ENCODE measurements around the gene GALNT3. TPM values are rescaled to one million over a fixed set of nuclear protein-coding genes. Genes with fewer than 3 reads are reported as not detected.

The GALNT3 gene
- total and polyA plus RNA-seq, 2 donors: 2.6 to 18.9 TPM

DNA sequence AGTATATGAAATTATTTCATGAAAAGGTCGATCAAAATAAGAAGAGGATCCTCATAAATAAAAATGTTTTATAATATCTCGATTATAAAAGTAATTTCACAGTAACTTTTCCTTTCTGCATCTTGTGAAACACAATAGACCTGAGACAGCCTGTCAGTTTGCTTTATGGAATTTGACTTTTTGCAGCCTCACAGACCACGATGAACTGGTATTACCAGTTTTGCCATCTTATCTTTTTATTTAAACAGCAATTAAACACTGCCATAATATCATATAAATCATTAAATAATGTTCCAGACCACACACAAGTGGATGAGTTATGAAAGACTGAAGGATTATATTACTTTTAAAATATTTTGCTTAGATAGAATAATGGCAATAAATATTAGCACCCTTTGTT, 10.7 kb upstream of the GALNT3 start:
- Histone ChIP-seq H3K27ac (ENCODE audit: low read depth in 1 of 2, low read length in 1 of 2) (no peak overlapping the region), H3K4me3 (ENCODE audit: low read length in 2 of 2) (no peak overlapping the region)

DNA sequence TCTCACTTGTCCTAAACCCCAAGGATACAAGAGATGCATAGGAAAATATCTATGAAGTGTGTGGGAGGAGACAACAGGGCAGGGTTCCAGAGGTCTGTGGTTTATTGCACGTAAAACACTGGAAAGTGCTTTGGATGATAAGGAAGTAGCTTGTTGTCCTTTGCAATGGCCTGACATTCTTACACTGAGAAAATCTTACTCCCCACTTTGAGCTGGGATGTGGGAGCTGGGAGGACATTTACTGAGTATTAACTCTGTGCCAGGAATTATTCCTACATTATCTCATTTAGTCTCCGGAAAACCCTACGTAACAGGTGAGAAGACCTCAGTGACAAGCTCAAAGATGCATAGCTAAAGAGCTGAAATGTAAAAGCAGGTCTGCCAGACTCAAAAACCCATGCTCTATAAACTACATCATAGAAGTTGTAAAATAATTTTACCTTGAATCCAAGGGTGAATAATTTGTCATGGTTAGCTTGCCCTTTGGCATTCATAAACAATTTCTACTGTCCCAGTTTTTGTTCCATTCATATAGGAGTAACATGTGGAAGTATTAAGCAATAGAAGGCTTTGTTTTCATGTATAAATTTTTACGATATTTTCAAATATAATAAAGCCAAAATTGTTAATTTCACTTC, 9.2 kb upstream of the GALNT3 start:
- DNase-seq (ENCODE audit: low read depth in 6 of 9, low spot score in 9 of 9): no peak
- Histone ChIP-seq H3K36me3 (ENCODE audit: control insufficient read depth in 2 of 2, insufficient read depth in 2 of 2, low read length in 1 of 2) (no peaks in the 10 kb centered on the region), H3K4me3 (ENCODE audit: low read length in 2 of 2) (no peak overlapping the region), H3K9me3 (ENCODE audit: control insufficient read depth in 2 of 2, insufficient read depth in 1 of 2, low read length in 1 of 2) (no peaks in the 10 kb centered on the region), H3K27me3 (ENCODE audit: control insufficient read depth in 2 of 2, insufficient read depth in 1 of 2, low read length in 1 of 2) (no peaks in the 10 kb centered on the region), H3K27ac (ENCODE audit: low read depth in 1 of 2, low read length in 1 of 2) (no peak overlapping the region), H3K4me1 (ENCODE audit: control insufficient read depth in 2 of 2, insufficient read depth in 2 of 2, low read length in 2 of 2) (no peaks in the 10 kb centered on the region)
- 95% methylated on average over 4 of the region's 4 CpGs for WGBS

More for the DNA sequence above, 10.7 kb upstream of the GALNT3 start:
- Histone ChIP-seq H3K4me1 (ENCODE audit: control insufficient read depth in 2 of 2, insufficient read depth in 2 of 2, low read length in 2 of 2) (no peaks in the 10 kb centered on the region), H3K9me3 (ENCODE audit: control insufficient read depth in 2 of 2, insufficient read depth in 1 of 2, low read length in 1 of 2) (no peaks in the 10 kb centered on the region), H3K27me3 (ENCODE audit: control insufficient read depth in 2 of 2, insufficient read depth in 1 of 2, low read length in 1 of 2) (no peaks in the 10 kb centered on the region), H3K36me3 (ENCODE audit: control insufficient read depth in 2 of 2, insufficient read depth in 2 of 2, low read length in 1 of 2) (no peaks in the 10 kb centered on the region)
- 90% methylated on average over 3 of the region's 3 CpGs for WGBS
- no peak for DNase-seq (ENCODE audit: low read depth in 6 of 9, low spot score in 9 of 9)

DNA sequence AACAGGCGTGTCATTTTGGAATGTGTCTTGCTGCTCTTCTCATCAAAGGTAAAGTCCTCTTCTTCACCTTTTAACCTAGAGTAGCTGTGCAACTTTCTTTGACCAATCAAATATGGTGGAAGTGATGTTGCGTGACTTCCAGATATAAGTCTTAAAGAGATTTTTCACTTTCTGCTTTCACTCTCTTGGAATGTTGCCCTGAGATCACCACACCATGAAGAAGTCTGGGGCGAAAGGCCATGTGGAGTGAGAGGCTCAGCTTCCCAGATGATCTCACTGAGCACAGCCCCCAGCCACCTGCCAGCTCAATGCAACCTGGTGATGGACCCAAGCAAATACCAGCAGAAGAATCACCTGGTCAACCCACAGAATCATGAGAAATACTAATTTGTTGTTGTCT, 7.1 kb upstream of the GALNT3 start:
- no peaks in the 10 kb centered on the region for H3K9me3 ChIP-seq (ENCODE audit: control insufficient read depth in 2 of 2, insufficient read depth in 1 of 2, low read length in 1 of 2)

DNA sequence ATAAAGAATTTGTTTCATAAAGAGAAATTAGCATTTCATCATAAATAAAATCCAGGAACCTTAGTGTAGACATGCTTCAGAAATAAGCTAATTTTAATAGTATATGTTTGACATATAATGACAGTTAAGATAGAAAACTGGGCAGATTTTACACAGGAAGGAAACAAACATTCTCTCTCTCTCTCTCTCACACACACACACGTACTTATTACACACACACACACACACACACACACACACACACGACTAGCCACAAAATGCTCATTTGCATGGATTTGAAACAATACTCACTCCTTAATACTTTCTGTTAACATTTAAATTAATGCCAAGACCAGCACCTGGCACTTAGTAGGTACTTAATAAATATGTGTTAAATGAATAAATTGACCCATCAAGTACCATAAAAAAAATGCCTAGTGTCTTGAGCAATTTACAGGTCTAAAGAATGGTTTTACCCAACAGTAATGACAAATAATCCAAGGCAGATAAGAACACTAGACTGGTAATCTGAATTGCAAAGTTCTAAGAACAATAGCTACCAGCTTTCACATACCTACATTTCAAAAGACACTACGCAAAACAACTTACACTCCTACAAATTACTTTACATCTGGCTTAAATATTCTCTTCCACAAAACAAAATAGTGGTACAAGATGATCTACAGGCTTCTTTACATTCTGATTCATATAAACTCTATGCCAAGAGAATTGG, 2.9 kb upstream of the GALNT3 start:
- no peak overlapping the region for H3K4me3 ChIP-seq (ENCODE audit: low read length in 2 of 2)
- WGBS: 51% methylated on average over 3 of the region's 3 CpGs
- peaks cover 11 to 20% of the 10 kb centered on the region in 2 donors for H3K27me3 ChIP-seq (ENCODE audit: control insufficient read depth in 2 of 2, insufficient read depth in 1 of 2, low read length in 1 of 2)
- DNase-seq (ENCODE audit: low read depth in 6 of 9, low spot score in 9 of 9): no peak
- H3K9me3 ChIP-seq (ENCODE audit: control insufficient read depth in 2 of 2, insufficient read depth in 1 of 2, low read length in 1 of 2): peaks cover 0 to 5% of the 10 kb centered on the region in 2 donors
- H3K36me3 ChIP-seq (ENCODE audit: control insufficient read depth in 2 of 2, insufficient read depth in 2 of 2, low read length in 1 of 2): no peaks in the 10 kb centered on the region
- no peak overlapping the region for H3K27ac ChIP-seq (ENCODE audit: low read depth in 1 of 2, low read length in 1 of 2)
- H3K4me1 ChIP-seq (ENCODE audit: control insufficient read depth in 2 of 2, insufficient read depth in 2 of 2, low read length in 2 of 2): peaks cover 15 to 21% of the 10 kb centered on the region in 2 donors

More for the DNA sequence above, 7.1 kb upstream of the GALNT3 start:
- Histone ChIP-seq H3K27me3 (ENCODE audit: control insufficient read depth in 2 of 2, insufficient read depth in 1 of 2, low read length in 1 of 2) (no peaks in the 10 kb centered on the region), H3K36me3 (ENCODE audit: control insufficient read depth in 2 of 2, insufficient read depth in 2 of 2, low read length in 1 of 2) (no peaks in the 10 kb centered on the region), H3K27ac (ENCODE audit: low read depth in 1 of 2, low read length in 1 of 2) (no peak overlapping the region), H3K4me3 (ENCODE audit: low read length in 2 of 2) (no peak overlapping the region), H3K4me1 (ENCODE audit: control insufficient read depth in 2 of 2, insufficient read depth in 2 of 2, low read length in 2 of 2) (no peaks in the 10 kb centered on the region)
- 97% methylated on average over 3 of the region's 3 CpGs for WGBS
- DNase-seq (ENCODE audit: low read depth in 6 of 9, low spot score in 9 of 9): no peak

DNA sequence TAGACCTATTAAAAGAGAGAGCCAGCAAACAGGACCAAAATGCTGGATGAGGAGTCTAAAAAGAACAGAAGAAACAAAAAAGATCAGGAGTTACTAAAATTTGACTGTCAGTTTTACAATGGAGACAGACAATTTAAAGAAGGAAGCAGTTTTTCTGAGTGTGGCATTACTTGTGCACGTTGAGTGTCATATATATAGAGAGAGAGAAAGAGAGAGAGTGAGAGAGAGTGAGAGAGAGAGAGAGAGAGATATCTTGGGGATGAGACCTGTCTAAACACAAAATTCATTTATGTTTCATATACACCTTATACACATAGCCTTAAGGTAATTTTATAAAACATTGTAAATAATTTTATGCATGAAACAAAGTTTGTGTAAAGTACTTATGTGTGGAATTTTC, 2.1 kb upstream of the GALNT3 start:
- 40% methylated on average over 1 of the region's 1 CpG for WGBS
- peaks cover 15 to 21% of the 10 kb centered on the region in 2 donors for H3K4me1 ChIP-seq (ENCODE audit: control insufficient read depth in 2 of 2, insufficient read depth in 2 of 2, low read length in 2 of 2)
- no peaks in the 10 kb centered on the region for H3K36me3 ChIP-seq (ENCODE audit: control insufficient read depth in 2 of 2, insufficient read depth in 2 of 2, low read length in 1 of 2)
- no peak overlapping the region for H3K27ac ChIP-seq (ENCODE audit: low read depth in 1 of 2, low read length in 1 of 2)
- H3K9me3 ChIP-seq (ENCODE audit: control insufficient read depth in 2 of 2, insufficient read depth in 1 of 2, low read length in 1 of 2): peaks cover 0 to 5% of the 10 kb centered on the region in 2 donors
- H3K4me3 ChIP-seq (ENCODE audit: low read length in 2 of 2): no peak overlapping the region
- H3K27me3 ChIP-seq (ENCODE audit: control insufficient read depth in 2 of 2, insufficient read depth in 1 of 2, low read length in 1 of 2): peaks cover 11 to 20% of the 10 kb centered on the region in 2 donors
- no peak for DNase-seq (ENCODE audit: low read depth in 6 of 9, low spot score in 9 of 9)

DNA sequence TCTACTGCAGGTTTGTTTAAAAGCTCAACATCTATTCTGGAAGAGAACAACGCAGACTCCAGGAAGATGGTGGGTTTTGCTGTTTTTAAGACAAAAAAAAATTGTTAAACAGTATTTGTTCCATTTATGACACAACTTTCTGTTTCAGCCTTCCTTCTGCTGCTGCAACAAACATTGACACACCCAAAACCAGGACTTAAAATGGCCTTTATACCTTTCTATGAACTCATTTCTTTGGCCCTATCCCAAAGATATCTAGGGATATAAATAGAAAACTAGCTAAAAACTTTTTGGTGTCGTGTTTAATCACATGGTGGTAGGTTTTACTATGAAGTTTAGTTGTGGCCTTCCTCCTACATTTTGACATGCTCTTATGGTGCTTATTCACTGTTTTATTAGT, 964 bp upstream of the GALNT3 start:
- peaks cover 11 to 20% of the 10 kb centered on the region in 2 donors for H3K27me3 ChIP-seq (ENCODE audit: control insufficient read depth in 2 of 2, insufficient read depth in 1 of 2, low read length in 1 of 2)
- 37% methylated on average over 2 of the region's 2 CpGs for WGBS
- no peak for DNase-seq (ENCODE audit: low read depth in 6 of 9, low spot score in 9 of 9)
- peaks cover 0 to 5% of the 10 kb centered on the region in 2 donors for H3K9me3 ChIP-seq (ENCODE audit: control insufficient read depth in 2 of 2, insufficient read depth in 1 of 2, low read length in 1 of 2)
- H3K4me3 ChIP-seq (ENCODE audit: low read length in 2 of 2): peak overlapping the region in 1 of 2 donors; percentile 50
- peaks cover 15 to 21% of the 10 kb centered on the region in 2 donors for H3K4me1 ChIP-seq (ENCODE audit: control insufficient read depth in 2 of 2, insufficient read depth in 2 of 2, low read length in 2 of 2)
- H3K27ac ChIP-seq (ENCODE audit: low read depth in 1 of 2, low read length in 1 of 2): peak overlapping the region in 1 of 2 donors; percentile 39
- H3K36me3 ChIP-seq (ENCODE audit: control insufficient read depth in 2 of 2, insufficient read depth in 2 of 2, low read length in 1 of 2): no peaks in the 10 kb centered on the region

DNA sequence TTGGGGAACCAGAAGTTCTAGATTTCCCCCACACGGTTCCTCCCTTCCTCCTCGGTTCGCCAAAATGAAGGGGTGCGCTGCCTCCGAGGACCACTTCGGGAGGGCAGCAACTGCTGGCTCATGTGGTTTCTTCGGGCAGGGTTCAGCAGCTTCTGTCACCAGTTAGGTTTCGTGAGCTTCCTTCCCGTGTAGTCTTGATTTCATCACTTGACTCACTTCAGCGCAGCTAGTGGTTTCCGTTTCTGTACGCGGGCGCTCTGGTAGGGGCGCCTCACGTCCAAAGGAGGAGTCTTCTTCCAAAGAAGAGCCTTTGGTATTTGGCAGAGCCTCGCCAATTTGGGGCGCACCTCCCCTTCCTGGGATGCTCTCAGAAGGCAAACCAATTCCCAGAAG, 485 bp upstream of the GALNT3 start:
- Histone ChIP-seq H3K27me3 (ENCODE audit: control insufficient read depth in 2 of 2, insufficient read depth in 1 of 2, low read length in 1 of 2) (peaks cover 11 to 20% of the 10 kb centered on the region in 2 donors), H3K9me3 (ENCODE audit: control insufficient read depth in 2 of 2, insufficient read depth in 1 of 2, low read length in 1 of 2) (peaks cover 0 to 5% of the 10 kb centered on the region in 2 donors), H3K4me3 (ENCODE audit: low read length in 2 of 2) (peak overlapping the region; percentile 50 to 54), H3K27ac (ENCODE audit: low read depth in 1 of 2, low read length in 1 of 2) (peak overlapping the region; percentile 53 to 58), H3K4me1 (ENCODE audit: control insufficient read depth in 2 of 2, insufficient read depth in 2 of 2, low read length in 2 of 2) (peaks cover 15 to 21% of the 10 kb centered on the region in 2 donors), H3K36me3 (ENCODE audit: control insufficient read depth in 2 of 2, insufficient read depth in 2 of 2, low read length in 1 of 2) (no peaks in the 10 kb centered on the region)
- peak; percentile 26 to 80 (median 45) for DNase-seq (ENCODE audit: low read depth in 6 of 9, low spot score in 9 of 9)
- WGBS: under 1% methylated on average over 18 of the region's 18 CpGs

DNA sequence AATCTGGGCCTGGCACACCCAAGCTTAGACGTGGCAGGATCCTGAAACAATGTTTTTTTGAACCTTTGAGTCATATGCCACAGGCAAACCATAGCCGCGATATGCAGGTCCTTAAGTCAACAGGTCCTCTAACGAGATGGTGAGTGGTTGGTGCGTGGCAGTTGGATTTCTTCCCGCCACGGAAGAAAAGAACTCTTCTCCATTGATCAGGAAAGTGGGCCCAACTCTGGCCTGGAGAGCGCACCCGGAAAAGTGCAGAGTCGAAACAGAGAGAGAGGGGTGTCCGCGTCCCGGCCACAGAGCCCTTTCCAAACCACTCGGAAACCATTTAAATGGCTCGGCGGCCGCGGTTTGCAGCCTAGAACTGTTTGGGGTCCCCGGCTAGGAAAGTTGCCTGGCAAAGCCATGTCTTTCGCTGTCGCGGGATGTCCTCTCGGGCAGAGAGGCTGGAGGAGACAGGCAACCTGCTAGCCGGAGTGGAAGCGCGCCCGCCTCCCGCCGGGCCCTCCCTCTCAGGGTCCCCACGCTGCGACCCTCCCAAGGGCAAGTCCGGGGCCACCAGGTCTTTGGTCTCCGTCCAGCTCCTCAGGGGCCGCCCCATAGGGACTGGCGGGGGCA, 777 bp downstream of the GALNT3 start:
- peaks cover 15 to 21% of the 10 kb centered on the region in 2 donors for H3K4me1 ChIP-seq (ENCODE audit: control insufficient read depth in 2 of 2, insufficient read depth in 2 of 2, low read length in 2 of 2)
- H3K27me3 ChIP-seq (ENCODE audit: control insufficient read depth in 2 of 2, insufficient read depth in 1 of 2, low read length in 1 of 2): peaks cover 11 to 20% of the 10 kb centered on the region in 2 donors
- H3K36me3 ChIP-seq (ENCODE audit: control insufficient read depth in 2 of 2, insufficient read depth in 2 of 2, low read length in 1 of 2): no peaks in the 10 kb centered on the region
- WGBS: 7% methylated on average over 35 of the region's 35 CpGs
- H3K9me3 ChIP-seq (ENCODE audit: control insufficient read depth in 2 of 2, insufficient read depth in 1 of 2, low read length in 1 of 2): peaks cover 0 to 5% of the 10 kb centered on the region in 2 donors
- DNase-seq (ENCODE audit: low read depth in 6 of 9, low spot score in 9 of 9): peak in 2 of 9 donors; percentile 3 to 29
- H3K4me3 ChIP-seq (ENCODE audit: low read length in 2 of 2): peak overlapping the region; percentile 50 to 54
- no peak overlapping the region for H3K27ac ChIP-seq (ENCODE audit: low read depth in 1 of 2, low read length in 1 of 2)

DNA sequence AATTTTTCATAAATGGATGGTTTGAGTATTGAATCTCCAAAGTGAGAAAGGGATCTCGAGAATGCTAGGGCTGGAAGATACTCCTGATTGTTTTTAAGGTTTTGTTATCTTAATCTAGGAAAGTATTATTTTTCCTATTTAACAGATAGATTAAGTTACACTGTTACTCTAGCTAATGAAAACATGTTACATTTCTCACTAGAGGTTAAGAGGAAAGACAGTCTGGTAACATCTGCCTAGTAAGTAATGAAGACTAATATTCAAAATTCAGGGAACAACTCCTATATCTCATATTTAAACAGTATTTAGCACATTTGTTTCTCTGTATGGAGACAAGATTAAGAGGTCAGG, 2.0 kb downstream of the GALNT3 start:
- peaks cover 11 to 20% of the 10 kb centered on the region in 2 donors for H3K27me3 ChIP-seq (ENCODE audit: control insufficient read depth in 2 of 2, insufficient read depth in 1 of 2, low read length in 1 of 2)
- no peak overlapping the region for H3K27ac ChIP-seq (ENCODE audit: low read depth in 1 of 2, low read length in 1 of 2)
- no peak for DNase-seq (ENCODE audit: low read depth in 6 of 9, low spot score in 9 of 9)
- WGBS: 92% methylated on average over 1 of the region's 1 CpG
- no peak overlapping the region for H3K4me3 ChIP-seq (ENCODE audit: low read length in 2 of 2)
- peaks cover 0 to 5% of the 10 kb centered on the region in 2 donors for H3K9me3 ChIP-seq (ENCODE audit: control insufficient read depth in 2 of 2, insufficient read depth in 1 of 2, low read length in 1 of 2)
- peaks cover 15 to 21% of the 10 kb centered on the region in 2 donors for H3K4me1 ChIP-seq (ENCODE audit: control insufficient read depth in 2 of 2, insufficient read depth in 2 of 2, low read length in 2 of 2)
- no peaks in the 10 kb centered on the region for H3K36me3 ChIP-seq (ENCODE audit: control insufficient read depth in 2 of 2, insufficient read depth in 2 of 2, low read length in 1 of 2)
